Panc1 (cell line): Measurements from ENCODE around the gene HTT. TPM values are rescaled to one million over a fixed set of nuclear protein-coding genes. Genes with fewer than 3 reads are reported as not detected.

Experiments
- ATAC-seq: fragments of 200-7000 bp; cut with Tn5 transposase; 2 replicates; pipeline ENCODE4 v1.9.1; 2020; ENCODE audit warnings: mild to moderate bottlenecking, moderate library complexity
- BruUV-seq: library from RNA; stranded (reverse); fragments of 400-500 nt; replicated peaks from 2 replicates; lab custom pipeline; 2021; lab: Mats Ljungman, UMichigan
- CTCF ChIA-PET: fragments of 300-600 bp; sonication (Branson Sonifier 250); formaldehyde crosslinking; loops from one replicate; lab custom pipeline; 2022; ENCODE audit warnings: antibody characterized with exemption; lab: Charles Lee
- POLR2A ChIA-PET: fragments of 300-600 bp; sonication (Branson Sonifier 250); formaldehyde crosslinking; loops from one replicate; lab custom pipeline; 2022; ENCODE audit warnings: antibody characterized with exemption; lab: Charles Lee
- DNase-seq: peaks from one replicate; pipeline ENCODE4 v3.0.0-alpha.2; 2010; ENCODE audit warnings: low read depth, low spot score
- H3K27ac ChIP-seq: 2 replicates; pipeline ENCODE4 v1.5.1; 2011; ENCODE audit warnings: mild to moderate bottlenecking, low read length, inconsistent platforms
- H3K27me3 ChIP-seq: fragments of 200-500 bp; sonication (Bioruptor generic); 2 replicates; pipeline ENCODE4 v1.6.0; 2014; ENCODE audit warnings: low read length, inconsistent platforms; ENCODE audit not compliant: control insufficient read depth, insufficient read depth
- H3K36me3 ChIP-seq: fragments of 200-500 bp; sonication (Bioruptor generic); 2 replicates; pipeline ENCODE4 v1.5.1; 2014; ENCODE audit warnings: inconsistent platforms, mild to moderate bottlenecking, low read length, moderate library complexity; ENCODE audit not compliant: control insufficient read depth, insufficient read depth
- H3K4me1 ChIP-seq: 2 replicates; pipeline ENCODE4 v1.5.1; 2011; ENCODE audit warnings: inconsistent platforms, mild to moderate bottlenecking, low read length, moderate library complexity; ENCODE audit not compliant: control insufficient read depth, insufficient read depth
- H3K4me3 ChIP-seq, 2 experiments: 2 replicates each; pipeline ENCODE4 v1.5.1; 2011 to 2012; ENCODE audit warnings: low read depth in 2 of 2, low read length in 2 of 2, mild to moderate bottlenecking in 2 of 2, inconsistent platforms in 1 of 2, moderate library complexity in 1 of 2
- H3K9me3 ChIP-seq: fragments of 200-500 bp; sonication (Bioruptor generic); 2 replicates; pipeline ENCODE4 v1.5.1; 2014; ENCODE audit warnings: low read depth, mild to moderate bottlenecking, inconsistent platforms, low read length, moderate library complexity; ENCODE audit not compliant: control insufficient read depth, insufficient read depth
- CTCF ChIP-seq: fragments of 450-650 bp; IDR thresholded peaks from 2 replicates; pipeline ENCODE4 v1.5.1; 2017; ENCODE audit warnings: mild to moderate bottlenecking
- POLR2AphosphoS5 ChIP-seq: IDR thresholded peaks from 2 replicates; pipeline ENCODE4 v1.6.1; 2012; ENCODE audit warnings: mild to moderate bottlenecking, low read depth, low read length, moderate library complexity
- REST ChIP-seq, 2 experiments: IDR thresholded peaks; 2 replicates each; pipeline ENCODE4 v1.6.1; 2011 to 2012; ENCODE audit warnings: low read depth in 2 of 2, control low read depth in 1 of 2, low read length in 1 of 2, mild to moderate bottlenecking in 1 of 2, moderate library complexity in 1 of 2; ENCODE audit not compliant: insufficient read depth in 1 of 2
- SIN3A ChIP-seq: IDR thresholded peaks from 2 replicates; pipeline ENCODE4 v1.6.1; 2012; ENCODE audit warnings: low read depth, mild to moderate bottlenecking, low read length, moderate library complexity, borderline replicate concordance; ENCODE audit not compliant: insufficient read depth
- TCF7L2 ChIP-seq: IDR thresholded peaks from 2 replicates; pipeline ENCODE4 v1.6.1; 2011; ENCODE audit warnings: mild to moderate bottlenecking, low read depth, low read length, inconsistent platforms
- in situ Hi-C: cut with HindIII; loops from 2 replicates; pipeline ENCODE4 v1.10.0; 2016; ENCODE audit warnings: low sequenced_read_pairs, low pct_unique_long_range_greater_than_20kb
- intact Hi-C: fragments of 100-400 bp; cut with micrococcal nuclease; formaldehyde crosslinking; loops from one replicate; pipeline ENCODE4 v1.10.0; 2022; ENCODE audit not compliant: unreplicated experiment
- total RNA-seq: library from RNA; stranded (reverse); gene quantifications from one replicate; pipeline ENCODE4 v1.2.1, GENCODE V29; 2021; ENCODE audit not compliant: unreplicated experiment

Gene HTT
- total RNA-seq, 1 experiment from 2014 or later: 24.7 TPM

GRCh38 chr4:3225071-3225850, 150.8 kb downstream of the HTT start:
- Histone ChIP-seq H3K9me3 (no peaks in the 10 kb centered on the region), H3K4me1 (no peaks in the 10 kb centered on the region), H3K36me3 (no peaks in the 10 kb centered on the region), H3K4me3 (no peak overlapping the region), H3K27ac (no peak overlapping the region), H3K27me3 (no peaks in the 10 kb centered on the region)
- no peak for TF ChIP-seq POLR2AphosphoS5
- no peak for TF ChIP-seq SIN3A
- TF ChIP-seq CTCF: no peak
- no peak for TF ChIP-seq TCF7L2
- no peak for TF ChIP-seq REST (IDR thresholded peaks at IDR 0.05; ENCODE audit: insufficient read depth in 1 of 2, low read depth in 2 of 2, low read length in 1 of 2)
- POLR2A ChIA-PET: no interaction called here
- BruUV-seq: no TSS peak
- CTCF ChIA-PET: no interaction called here
- ATAC-seq (no peak), DNase-seq (no peak)
- in situ Hi-C loops: no loop called here
- intact Hi-C loops: no loop called here

- Histone ChIP-seq H3K9me3 (no peaks in the 10 kb centered on the region), H3K4me1 (no peaks in the 10 kb centered on the region), H3K36me3 (no peaks in the 10 kb centered on the region), H3K27ac (no peak overlapping the region), H3K27me3 (no peaks in the 10 kb centered on the region), H3K4me3 (no peak overlapping the region)
- no TSS peak for BruUV-seq
- DNase-seq: no peak
- TF ChIP-seq CTCF: no peak
- ChIA-PET POLR2A (no interaction called here), CTCF (no interaction called here)
- in situ Hi-C loops: no loop called here
- intact Hi-C loops: no loop called here
- no peak for ATAC-seq
These were observed 151.5 kb downstream of the HTT start for GRCh38 chr4:3225936-3226335.
